Measurements from ENCODE around the gene HSD11B1L. TPM values are rescaled to one million over a fixed set of nuclear protein-coding genes. Genes with fewer than 3 reads are reported as not detected.

Gene HSD11B1L
- total and polyA plus RNA-seq, 2 donors (not counting 3 experiments of a cell fraction or from before 2014, with no cell fraction given), result 4.4 to 9.1 TPM

- Histone ChIP-seq H3K36me3 (ENCODE audit: control insufficient read depth in 2 of 2, extremely low read depth in 1 of 2, insufficient read depth in 2 of 2, low read length in 2 of 2) (peaks cover 9 to 13% of the 10 kb centered on the region in 2 experiments), H3K27ac (ENCODE audit: insufficient read depth, low read depth, low read length) (no peak overlapping the region), H3K4me2 (ENCODE audit: insufficient read depth, low read length) (no peak overlapping the region), H3K9me3 (replicated peaks; ENCODE audit: control insufficient read depth, insufficient read depth, low read length) (no peaks in the 10 kb centered on the region), H3K4me3 (replicated peaks in 1 of 3; ENCODE audit: insufficient read depth in 1 of 3, low read depth in 1 of 3, low read length in 3 of 3) (no peak overlapping the region), H3K27me3 (ENCODE audit: control insufficient read depth in 2 of 2, insufficient read depth in 2 of 2, low read length in 2 of 2) (no peaks in the 10 kb centered on the region), H2AFZ (ENCODE audit: low read depth, low read length) (no peak overlapping the region), H3K9ac (replicated peaks; ENCODE audit: extremely low read depth, insufficient read depth, low read length) (no peak overlapping the region), H3K4me1 (ENCODE audit: control insufficient read depth, extremely low read depth, insufficient read depth, low read length) (no peaks in the 10 kb centered on the region), H3K9me1 (replicated peaks; ENCODE audit: control insufficient read depth, extremely low read depth, insufficient read depth, low read length) (no peaks in the 10 kb centered on the region), H3K79me2 (ENCODE audit: control insufficient read depth, insufficient read depth, low read length) (peaks cover 96% of the 10 kb centered on the region), H4K20me1 (replicated peaks; ENCODE audit: control insufficient read depth, extremely low read depth, insufficient read depth, low read length) (peaks cover 6% of the 10 kb centered on the region)
- dilution Hi-C loops (cut with MboI; ENCODE audit: extremely low pct_ligation_motif_present, low sequenced_read_pairs) (no loop called here), intact Hi-C loops (cut with micrococcal nuclease) (no loop called here)
- TF ChIP-seq MYC (IDR thresholded peaks at IDR 0.05; ENCODE audit: low read depth, low read length), result no peak
- no peak for TF ChIP-seq EZH2 (IDR thresholded peaks at IDR 0.05; ENCODE audit: borderline replicate concordance, low read depth, low read length, severe bottlenecking)
- no peak for TF ChIP-seq MAX (IDR thresholded peaks at IDR 0.05; ENCODE audit: insufficient read depth, insufficient read length)
- no peak for TF ChIP-seq GATA2 (IDR thresholded peaks at IDR 0.05; ENCODE audit: insufficient read depth, insufficient read length, low read depth, low read length)
- no peak for TF ChIP-seq POLR2A (IDR thresholded peaks at IDR 0.05; ENCODE audit: low read depth, low read length)
- TF ChIP-seq, protein P1, sequence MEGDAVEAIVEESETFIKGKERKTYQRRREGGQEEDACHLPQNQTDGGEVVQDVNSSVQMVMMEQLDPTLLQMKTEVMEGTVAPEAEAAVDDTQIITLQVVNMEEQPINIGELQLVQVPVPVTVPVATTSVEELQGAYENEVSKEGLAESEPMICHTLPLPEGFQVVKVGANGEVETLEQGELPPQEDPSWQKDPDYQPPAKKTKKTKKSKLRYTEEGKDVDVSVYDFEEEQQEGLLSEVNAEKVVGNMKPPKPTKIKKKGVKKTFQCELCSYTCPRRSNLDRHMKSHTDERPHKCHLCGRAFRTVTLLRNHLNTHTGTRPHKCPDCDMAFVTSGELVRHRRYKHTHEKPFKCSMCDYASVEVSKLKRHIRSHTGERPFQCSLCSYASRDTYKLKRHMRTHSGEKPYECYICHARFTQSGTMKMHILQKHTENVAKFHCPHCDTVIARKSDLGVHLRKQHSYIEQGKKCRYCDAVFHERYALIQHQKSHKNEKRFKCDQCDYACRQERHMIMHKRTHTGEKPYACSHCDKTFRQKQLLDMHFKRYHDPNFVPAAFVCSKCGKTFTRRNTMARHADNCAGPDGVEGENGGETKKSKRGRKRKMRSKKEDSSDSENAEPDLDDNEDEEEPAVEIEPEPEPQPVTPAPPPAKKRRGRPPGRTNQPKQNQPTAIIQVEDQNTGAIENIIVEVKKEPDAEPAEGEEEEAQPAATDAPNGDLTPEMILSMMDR (IDR thresholded peaks at IDR 0.05; ENCODE audit: extremely low read depth in 1 of 2, insufficient read depth in 1 of 2, low read depth in 1 of 2, low read length in 2 of 2), result no peak
- no peak for TF ChIP-seq JUN (IDR thresholded peaks at IDR 0.05; ENCODE audit: borderline replicate concordance, insufficient read depth, insufficient read length, low read depth)
- TF ChIP-seq FOS (IDR thresholded peaks at IDR 0.05; ENCODE audit: borderline replicate concordance, insufficient read depth, low read length), result no peak
- no peak for TF ChIP-seq POLR2AphosphoS5 (IDR thresholded peaks at IDR 0.05; ENCODE audit: insufficient read depth, low read depth, low read length)
- no peak for DNase-seq (ENCODE audit: low read depth, low spot score)
- ChIA-PET CTCF (no interaction called here), POLR2A (no interaction called here)
- FAIRE-seq, result no peak
- no TSS peak for BruUV-seq (replicated peaks)
Observed at GRCh38 chr19:5632241-5632612, 48.6 kb upstream of the HSD11B1L start.

All from endothelial cell of umbilical vein (primary cell).